Neuronal stem cell (in vitro differentiated cells): ENCODE results near the gene RBM20.

ENCODE experiments used
- DNase-seq: peaks from one replicate; pipeline ENCODE4 v3.0.0-alpha.2; 2013; ENCODE audit warnings: low spot score
- H2AFZ ChIP-seq: one replicate; pipeline ENCODE4 v1.6.1; 2013; ENCODE audit warnings: mild to moderate bottlenecking, low read length, inconsistent platforms
- H2AK5ac ChIP-seq: 2 replicates; pipeline ENCODE4 v1.6.1; 2013; ENCODE audit warnings: low read depth, mild to moderate bottlenecking, inconsistent platforms, low read length, moderate library complexity, mixed read lengths
- H2BK120ac ChIP-seq: 2 replicates; pipeline ENCODE4 v1.6.1; 2013; ENCODE audit warnings: low read depth, mild to moderate bottlenecking, inconsistent platforms, low read length, moderate library complexity, mixed read lengths
- H2BK12ac ChIP-seq: one replicate; pipeline ENCODE4 v1.6.1; 2013; ENCODE audit warnings: low read length, inconsistent platforms
- H2BK15ac ChIP-seq: 2 replicates; pipeline ENCODE4 v1.6.1; 2013; ENCODE audit warnings: mild to moderate bottlenecking, low read length, inconsistent platforms, mixed read lengths
- H2BK5ac ChIP-seq: one replicate; pipeline ENCODE4 v1.6.1; 2013; ENCODE audit warnings: inconsistent platforms, mild to moderate bottlenecking, low read length, moderate library complexity
- H3K14ac ChIP-seq: one replicate; pipeline ENCODE4 v1.6.1; 2013; ENCODE audit warnings: low read length, inconsistent platforms
- H3K18ac ChIP-seq: 2 replicates; pipeline ENCODE4 v1.6.1; 2013; ENCODE audit warnings: low read length, inconsistent platforms
- H3K23ac ChIP-seq: 2 replicates; pipeline ENCODE4 v1.6.1; 2013; ENCODE audit warnings: low read depth, mild to moderate bottlenecking, mixed read lengths, low read length, inconsistent platforms; ENCODE audit not compliant: poor library complexity
- H3K27ac ChIP-seq: replicated peaks from 3 replicates; pipeline ENCODE4 v1.5.1; 2013; ENCODE audit warnings: low read length, inconsistent platforms
- H3K27me3 ChIP-seq, 3 experiments: 2 replicates each; pipeline ENCODE4 v1.6.1; 2013; ENCODE audit warnings: low read length in 3 of 3, mild to moderate bottlenecking in 2 of 3, inconsistent platforms in 1 of 3, low read depth in 1 of 3, mixed read lengths in 1 of 3, moderate library complexity in 1 of 3; ENCODE audit not compliant: control insufficient read depth in 3 of 3, insufficient read depth in 3 of 3
- H3K36me3 ChIP-seq, 2 donors: replicated peaks in 1 of 2; 2 replicates each; pipeline ENCODE4 v1.6.1; 2013; ENCODE audit warnings: low read length in 2 of 2; ENCODE audit not compliant: control insufficient read depth in 2 of 2, insufficient read depth in 2 of 2
- H3K4ac ChIP-seq: 2 replicates; pipeline ENCODE4 v1.6.1; 2013; ENCODE audit warnings: inconsistent platforms, mild to moderate bottlenecking, low read length, moderate library complexity
- H3K4me1 ChIP-seq, 2 donors: 1 replicate in 1 of 2; 2 replicates in 1 of 2; pipeline ENCODE4 v1.6.1; 2013; ENCODE audit warnings: low read length in 2 of 2, low read depth in 1 of 2; ENCODE audit not compliant: control insufficient read depth in 2 of 2, insufficient read depth in 1 of 2
- H3K4me2 ChIP-seq: one replicate; pipeline ENCODE4 v1.6.1; 2013; ENCODE audit warnings: mild to moderate bottlenecking, low read length, inconsistent platforms; ENCODE audit not compliant: insufficient read depth, poor library complexity, severe bottlenecking
- H3K4me3 ChIP-seq, 2 donors: 2 replicates each; pipeline ENCODE4 v1.5.1; 2013; ENCODE audit warnings: low read length in 2 of 2, mild to moderate bottlenecking in 2 of 2, inconsistent platforms in 1 of 2, moderate library complexity in 1 of 2
- H3K79me1 ChIP-seq: one replicate; pipeline ENCODE4 v1.6.1; 2013; ENCODE audit warnings: low read depth, mild to moderate bottlenecking, inconsistent platforms, low read length, moderate library complexity
- H3K9ac ChIP-seq: one replicate; pipeline ENCODE4 v1.6.1; 2013; ENCODE audit warnings: mild to moderate bottlenecking, low read depth, low read length, inconsistent platforms; ENCODE audit not compliant: poor library complexity
- H3K9me3 ChIP-seq, 2 donors: replicated peaks in 1 of 2; 2 replicates each; pipeline versions ENCODE3 to v1.6.1; 2013; ENCODE audit warnings: low read length in 2 of 2, mild to moderate bottlenecking in 2 of 2, inconsistent platforms in 1 of 2, low read depth in 1 of 2, mixed read lengths in 1 of 2, moderate library complexity in 1 of 2; ENCODE audit not compliant: control insufficient read depth in 2 of 2, insufficient read depth in 1 of 2
- H4K8ac ChIP-seq: one replicate; pipeline ENCODE4 v1.6.1; 2013; ENCODE audit warnings: low read depth, mild to moderate bottlenecking, inconsistent platforms, low read length, moderate library complexity
- H4K91ac ChIP-seq: one replicate; pipeline ENCODE4 v1.6.1; 2013; ENCODE audit warnings: low read length, low read depth, mild to moderate bottlenecking, inconsistent platforms; ENCODE audit not compliant: poor library complexity
- WGBS, 2 donors: extraction: QIAGEN DNeasy Blood & Tissue Kit; methylation state at CpG; one replicate each; pipeline ENCODE4 v1.1.7; 2013; ENCODE audit warnings: missing lambda C conversion rate in 2 of 2, mixed read lengths in 1 of 2; ENCODE audit not compliant: insufficient read length in 2 of 2, insufficient replicate concordance in 1 of 2; ENCODE audit errors: extremely low coverage in 2 of 2; 5-methylcytosine and 5-hydroxymethylcytosine counted together

Gene RBM20

DNA sequence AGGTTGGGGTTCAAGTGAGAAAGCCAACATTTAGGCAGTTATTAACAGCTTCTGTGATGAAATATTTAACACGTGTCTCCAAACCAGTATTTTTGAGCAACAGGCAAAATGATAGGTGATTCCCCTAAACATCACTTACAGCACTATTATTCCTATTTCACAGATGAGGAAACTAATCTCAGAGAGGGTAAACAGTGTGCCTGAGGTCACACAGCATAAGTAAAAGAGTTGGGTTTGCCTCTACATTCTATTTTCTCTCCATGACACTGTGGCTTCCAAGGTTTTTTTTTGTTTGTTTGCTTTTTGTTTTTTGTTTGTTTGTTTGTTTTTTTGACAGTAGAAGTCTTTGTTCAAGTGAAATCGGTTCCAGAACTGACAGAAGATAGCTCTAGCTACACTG is 184.4 kb downstream of the RBM20 start:
- H3K18ac ChIP-seq: peak overlapping the region; percentile 79
- no CpG with 5 or more reads among the region's 2 CpGs for WGBS, 2 donors
- no peak overlapping the region for H3K27ac ChIP-seq
- H4K91ac ChIP-seq: no peak overlapping the region
- no peak overlapping the region for H3K23ac ChIP-seq
- DNase-seq: no peak
- no peak overlapping the region for H3K4me3 ChIP-seq
- no peaks in the 10 kb centered on the region for H3K36me3 ChIP-seq
- peak overlapping the region; percentile 98 for H2BK15ac ChIP-seq
- H2BK5ac ChIP-seq: no peak overlapping the region
- no peaks in the 10 kb centered on the region for H3K27me3 ChIP-seq
- H2BK120ac ChIP-seq: no peak overlapping the region
- H3K4me2 ChIP-seq: no peak overlapping the region
- no peak overlapping the region for H4K8ac ChIP-seq
- H3K14ac ChIP-seq: no peak overlapping the region
- peaks cover 24 to 36% of the 10 kb centered on the region in 2 donors for H3K4me1 ChIP-seq
- H2AK5ac ChIP-seq: no peak overlapping the region
- H2BK12ac ChIP-seq: no peak overlapping the region
- no peak overlapping the region for H2AFZ ChIP-seq
- H3K4ac ChIP-seq: no peak overlapping the region
- H3K9ac ChIP-seq: no peak overlapping the region
- no peaks in the 10 kb centered on the region for H3K79me1 ChIP-seq
- H3K9me3 ChIP-seq: no peaks in the 10 kb centered on the region

- no peak overlapping the region for H4K8ac ChIP-seq
- WGBS, 2 donors: no CpG with 5 or more reads among the region's 11 CpGs
- H2BK15ac ChIP-seq: peak overlapping the region; percentile 98
- H3K4me1 ChIP-seq: peaks cover 28 to 40% of the 10 kb centered on the region in 2 donors
- no peak overlapping the region for H2BK120ac ChIP-seq
- H2AFZ ChIP-seq: peak overlapping the region; percentile 61
- no peak overlapping the region for H3K4me3 ChIP-seq
- no peaks in the 10 kb centered on the region for H3K36me3 ChIP-seq
- H3K4me2 ChIP-seq: no peak overlapping the region
- no peak for DNase-seq
- H3K18ac ChIP-seq: peak overlapping the region; percentile 92
- no peak overlapping the region for H3K4ac ChIP-seq
- H3K9me3 ChIP-seq: no peaks in the 10 kb centered on the region
- no peak overlapping the region for H2BK12ac ChIP-seq
- no peak overlapping the region for H3K9ac ChIP-seq
- no peak overlapping the region for H2AK5ac ChIP-seq
- H3K79me1 ChIP-seq: no peaks in the 10 kb centered on the region
- no peak overlapping the region for H3K14ac ChIP-seq
- no peak overlapping the region for H4K91ac ChIP-seq
- no peak overlapping the region for H2BK5ac ChIP-seq
- no peaks in the 10 kb centered on the region for H3K27me3 ChIP-seq
- no peak overlapping the region for H3K27ac ChIP-seq
- no peak overlapping the region for H3K23ac ChIP-seq
Observed at GRCh38 chr10:110829721-110830410, 185.7 kb downstream of the RBM20 start.

- H3K4me3 ChIP-seq: no peak overlapping the region
- H3K27ac ChIP-seq: no peak overlapping the region
- H3K9me3 ChIP-seq: peaks cover 0 to 1% of the 10 kb centered on the region in 2 donors
- no peaks in the 10 kb centered on the region for H3K79me1 ChIP-seq
- H4K91ac ChIP-seq: no peak overlapping the region
- no peak overlapping the region for H4K8ac ChIP-seq
- H3K23ac ChIP-seq: no peak overlapping the region
- peak overlapping the region; percentile 72 for H2BK15ac ChIP-seq
- no peak for DNase-seq
- peaks cover 32 to 45% of the 10 kb centered on the region in 2 donors for H3K4me1 ChIP-seq
- H2BK5ac ChIP-seq: no peak overlapping the region
- H2AFZ ChIP-seq: peak overlapping the region; percentile 71
- no peak overlapping the region for H2BK120ac ChIP-seq
- no peak overlapping the region for H3K9ac ChIP-seq
- no peaks in the 10 kb centered on the region for H3K36me3 ChIP-seq
- no peak overlapping the region for H3K14ac ChIP-seq
- peak overlapping the region; percentile 71 for H3K18ac ChIP-seq
- no peaks in the 10 kb centered on the region for H3K27me3 ChIP-seq
- peak overlapping the region; percentile 85 for H2AK5ac ChIP-seq
- H2BK12ac ChIP-seq: no peak overlapping the region
- H3K4me2 ChIP-seq: no peak overlapping the region
- WGBS, 2 donors: no CpG with 5 or more reads among the region's 13 CpGs
- no peak overlapping the region for H3K4ac ChIP-seq
Observed at GRCh38 chr10:110833234-110833940, 189.3 kb downstream of the RBM20 start.

- DNase-seq: no peak
- Histone ChIP-seq H4K8ac (no peak overlapping the region), H3K36me3 (no peaks in the 10 kb centered on the region), H3K9ac (no peak overlapping the region), H3K79me1 (no peaks in the 10 kb centered on the region), H3K9me3 (peaks cover 0 to 1% of the 10 kb centered on the region in 2 donors), H3K23ac (no peak overlapping the region), H3K4ac (no peak overlapping the region), H3K18ac (peak overlapping the region; percentile 89), H3K4me2 (no peak overlapping the region), H3K4me3 (no peak overlapping the region), H2BK120ac (peak overlapping the region; percentile 11), H2AFZ (peak overlapping the region; percentile 71), H2BK5ac (no peak overlapping the region), H3K27ac (peak overlapping the region; percentile 37), H3K14ac (no peak overlapping the region), H2AK5ac (peak overlapping the region; percentile 85), H3K27me3 (no peaks in the 10 kb centered on the region), H2BK15ac (peak overlapping the region; percentile 72), H2BK12ac (no peak overlapping the region), H3K4me1 (peaks cover 29 to 44% of the 10 kb centered on the region in 2 donors), H4K91ac (no peak overlapping the region)
- no CpG with 5 or more reads among the region's 14 CpGs for WGBS, 2 donors
Observed at GRCh38 chr10:110833941-110834628, 189.9 kb downstream of the RBM20 start.
